Measurements from ENCODE around the gene VSTM2L. TPM values are rescaled to one million over a fixed set of nuclear protein-coding genes. Genes with fewer than 3 reads are reported as not detected.

Gene VSTM2L
- polyA plus RNA-seq, 1 of the 3 experiments (the other 2 are of a cell fraction) = 5.1 TPM

GRCh38 chr20:37972256-37973058, 69.5 kb downstream of the VSTM2L start:
- Histone ChIP-seq H3K79me2 (ENCODE audit: insufficient read depth) (no peaks in the 10 kb centered on the region), H3K36me3 (replicated peaks in 1 of 2; ENCODE audit: control insufficient read depth in 1 of 2, insufficient read depth in 2 of 2, low read length in 1 of 2) (no peaks in the 10 kb centered on the region), H3F3A (replicated peaks; ENCODE audit: insufficient read depth) (no peaks in the 10 kb centered on the region), H3K27me3 (ENCODE audit: insufficient read depth) (no peaks in the 10 kb centered on the region), H3K9me3 (no peaks in the 10 kb centered on the region), H3K4me2 (no peak overlapping the region), H3K9me2 (no peaks in the 10 kb centered on the region), H3K4me3 (ENCODE audit: low read depth in 2 of 2, low read length in 1 of 2) (no peak overlapping the region), H3K9ac (no peak overlapping the region), H3K27ac (ENCODE audit: low read depth in 2 of 2, low read length in 1 of 2) (no peak overlapping the region), H3K4me1 (ENCODE audit: control insufficient read depth in 1 of 2, insufficient read depth in 2 of 2, low read depth in 1 of 2, low read length in 1 of 2) (no peaks in the 10 kb centered on the region), H2AFZ (ENCODE audit: low read depth) (no peak overlapping the region), H4K20me1 (ENCODE audit: insufficient read depth) (no peaks in the 10 kb centered on the region)
- TF ChIP-seq NFIC (IDR thresholded peaks at IDR 0.05; ENCODE audit: borderline replicate concordance) (no peak), NRF1 (IDR thresholded peaks at IDR 0.05; ENCODE audit: low read depth, low read length) (no peak), IRF3 (IDR thresholded peaks at IDR 0.05; ENCODE audit: low read depth, low read length) (no peak), USF2 (IDR thresholded peaks at IDR 0.05; ENCODE audit: borderline replicate concordance, low read depth, low read length) (no peak), RXRA (IDR thresholded peaks at IDR 0.05; ENCODE audit: borderline replicate concordance, low read depth) (no peak), MEF2A (IDR thresholded peaks at IDR 0.05; ENCODE audit: borderline replicate concordance, low read depth) (no peak), GATA2 (CRISPR knock-in tag; IDR thresholded peaks at IDR 0.05) (no peak), TAF1 (IDR thresholded peaks at IDR 0.05; ENCODE audit: borderline replicate concordance, low read depth, low read length) (no peak), CHD2 (IDR thresholded peaks at IDR 0.05; ENCODE audit: low read length, partially characterized antibody) (no peak), MAX (IDR thresholded peaks at IDR 0.05; ENCODE audit: low read depth) (no peak), ZBTB33 (IDR thresholded peaks at IDR 0.05; ENCODE audit: borderline replicate concordance, low read depth) (no peak), GABPA (IDR thresholded peaks at IDR 0.05; ENCODE audit: low read depth) (no peak), CTCF (IDR thresholded peaks at IDR 0.05) (no peak), EZH2phosphoT487 (IDR thresholded peaks at IDR 0.05; ENCODE audit: borderline replicate concordance, low read depth) (no peak), PBX3 (IDR thresholded peaks at IDR 0.05) (no peak), FOSL2 (IDR thresholded peaks at IDR 0.05; ENCODE audit: borderline replicate concordance, low read depth) (no peak)
- DNase-seq = no peak
- POLR2A ChIA-PET = no interaction called here
- 84% methylated on average over 7 of the region's 7 CpGs for WGBS (ENCODE audit: low lambda C conversion rate)
- CTCF ChIA-PET = no interaction called here

Measured in SK-N-SH (cell line).